Mesodermal cell (in vitro differentiated cells): ENCODE data around the gene ITGB6.
"Not testable (repeated sequence)": the region's sequence is repeated elsewhere in the genome, so short reads cannot be mapped to it uniquely, and the experiment has no call there.

ENCODE experiments used
- H3K27ac ChIP-seq: 2 replicates; pipeline ENCODE4 v1.7.0; 2013; ENCODE audit warnings: mild to moderate bottlenecking, low read depth, low read length, moderate library complexity; ENCODE audit not compliant: severe bottlenecking
- H3K36me3 ChIP-seq: 2 replicates; pipeline ENCODE4 v1.7.1; 2013; ENCODE audit warnings: mild to moderate bottlenecking, low read length, moderate library complexity; ENCODE audit not compliant: control insufficient read depth, insufficient read depth
- H3K4me1 ChIP-seq: one replicate; pipeline ENCODE4 v1.7.1; 2013; ENCODE audit warnings: mild to moderate bottlenecking, low read length; ENCODE audit not compliant: insufficient read depth, control insufficient read depth, poor library complexity, severe bottlenecking
- H3K4me3 ChIP-seq: 2 replicates; pipeline ENCODE4 v1.7.0; 2013; ENCODE audit warnings: low read length, control low read depth, mild to moderate bottlenecking; ENCODE audit not compliant: insufficient read depth, poor library complexity, severe bottlenecking; ENCODE audit errors: extremely low read depth
- H3K9me3 ChIP-seq: 2 replicates; pipeline ENCODE4 v1.7.1; 2013; ENCODE audit warnings: mild to moderate bottlenecking, low read length, moderate library complexity; ENCODE audit not compliant: control insufficient read depth
- whole genome bisulfite sequencing, 2 experiments: methylation state at CpG; one replicate each; pipeline ENCODE4 v1.1.5; 2013; ENCODE audit warnings: missing lambda C conversion rate in 2 of 2; ENCODE audit not compliant: insufficient coverage in 2 of 2; 5-methylcytosine and 5-hydroxymethylcytosine counted together

The ITGB6 gene

DNA sequence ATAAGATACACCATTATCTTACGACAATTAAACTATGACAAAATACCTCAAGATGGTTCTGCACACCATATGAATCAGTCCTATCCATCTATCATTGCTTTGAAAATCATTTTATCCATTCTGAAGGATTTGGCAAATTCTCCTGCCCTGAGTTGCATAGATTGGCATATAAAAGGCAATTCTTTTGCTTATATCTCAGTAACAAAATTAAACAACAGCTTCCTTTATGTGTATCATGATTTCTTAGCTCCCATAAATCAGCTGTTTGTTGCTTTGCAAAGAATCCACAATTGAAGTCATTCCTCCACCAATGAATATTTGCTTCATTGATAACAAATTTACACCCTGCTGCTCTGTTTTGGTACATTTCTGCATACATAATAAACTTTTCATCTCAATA is 61.7 kb downstream of the ITGB6 start:
- WGBS, 2 experiments = 86% methylated on average over 1 of the region's 1 CpG; no CpG with 5 or more reads in 1 of the 2 experiments
- H3K36me3 ChIP-seq = no peaks in the 10 kb centered on the region
- H3K4me1 ChIP-seq = no peaks in the 10 kb centered on the region
- no peak overlapping the region for H3K4me3 ChIP-seq
- no peaks in the 10 kb centered on the region for H3K9me3 ChIP-seq
- H3K27ac ChIP-seq = no peak overlapping the region

DNA sequence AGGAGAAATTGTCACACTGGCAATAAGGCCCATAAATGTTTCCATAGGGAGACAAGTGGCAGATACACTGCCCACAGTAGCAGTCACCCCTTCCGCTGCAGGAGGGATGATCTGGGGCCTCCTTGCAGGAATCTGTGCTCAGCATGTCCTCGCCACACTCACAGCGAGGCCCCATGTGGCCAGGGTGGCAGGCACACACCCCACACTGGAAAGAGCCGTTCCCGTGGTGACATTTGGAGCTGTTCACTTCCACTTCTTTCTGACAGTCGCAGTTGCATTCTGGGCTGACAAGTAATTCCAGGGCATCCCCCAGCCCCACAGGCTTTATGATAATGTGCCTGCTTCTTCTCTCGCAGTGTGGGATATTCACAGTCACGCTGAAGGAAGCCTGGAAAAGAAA is 62.6 kb downstream of the ITGB6 start:
- Histone ChIP-seq H3K9me3 (no peaks in the 10 kb centered on the region), H3K27ac (no peak overlapping the region), H3K4me3 (no peak overlapping the region), H3K4me1 (no peaks in the 10 kb centered on the region), H3K36me3 (no peaks in the 10 kb centered on the region)
- WGBS, 2 experiments = 77 to 81% methylated on average over 8 of the region's 8 CpGs

DNA sequence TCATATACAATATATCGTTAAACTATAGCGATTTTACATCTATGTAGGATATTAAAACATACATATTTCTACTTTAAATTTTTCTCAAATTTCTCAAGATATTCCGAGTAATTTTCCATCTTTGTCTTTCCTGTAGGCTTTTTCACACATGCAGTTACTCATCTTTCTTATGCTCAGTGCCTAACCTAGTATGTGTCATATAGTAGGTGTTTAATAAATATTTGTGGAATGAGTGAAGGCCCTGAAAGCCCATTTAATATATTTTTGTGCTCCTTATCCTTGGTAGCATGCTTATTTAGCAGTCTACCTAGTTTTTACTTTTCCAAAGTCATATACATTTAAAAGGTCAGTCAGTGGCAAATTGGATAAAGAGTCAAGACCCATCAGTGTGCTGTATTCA is 67.3 kb downstream of the ITGB6 start:
- no CpG with 5 or more reads among the region's 3 CpGs for WGBS, 2 experiments
- Histone ChIP-seq H3K36me3 (no peaks in the 10 kb centered on the region), H3K27ac (no peak overlapping the region), H3K4me3 (no peak overlapping the region), H3K4me1 (no peaks in the 10 kb centered on the region), H3K9me3 (no peaks in the 10 kb centered on the region)

DNA sequence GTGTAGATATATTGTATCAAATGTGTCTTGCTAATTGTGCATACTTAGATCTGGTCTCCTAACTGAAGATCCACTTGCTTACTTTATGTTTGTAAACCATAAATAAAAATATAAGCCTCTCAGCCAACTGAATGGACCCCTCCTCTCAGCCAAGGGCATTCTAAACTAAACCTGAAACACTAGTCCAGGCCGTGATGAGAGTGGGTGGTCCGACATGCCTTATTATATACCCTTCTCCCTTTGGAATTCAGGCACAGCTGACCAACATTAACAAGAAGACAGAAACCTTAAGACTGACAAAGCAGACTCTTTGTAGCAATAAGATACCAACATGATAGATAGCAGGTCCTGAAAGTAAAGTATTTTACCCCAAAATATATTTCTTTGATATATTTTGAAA is 73.3 kb downstream of the ITGB6 start:
- WGBS, 2 experiments = 100% methylated on average over 1 of the region's 2 CpGs; no CpG with 5 or more reads in 1 of the 2 experiments
- H3K27ac ChIP-seq = no peak overlapping the region

DNA sequence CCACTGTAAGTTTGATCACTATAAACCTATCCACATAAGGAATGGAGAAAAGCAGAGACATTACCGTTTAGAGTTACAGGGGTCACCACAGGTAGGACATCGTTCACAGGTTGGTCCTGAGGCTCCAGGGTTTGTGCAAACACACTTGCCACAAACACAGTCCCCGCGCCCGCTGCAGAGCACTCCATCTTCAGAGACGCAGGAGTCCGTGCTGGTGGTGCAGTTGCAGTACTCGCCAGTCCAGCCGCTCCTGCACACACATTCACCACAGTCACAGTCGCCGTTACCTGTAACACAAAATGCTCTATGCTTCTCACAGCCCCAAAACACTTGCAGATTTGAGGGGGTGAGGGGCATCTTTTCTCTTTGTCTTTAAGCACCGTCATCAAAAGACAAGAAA is 73.8 kb downstream of the ITGB6 start:
- no peak overlapping the region for H3K4me3 ChIP-seq
- H3K36me3 ChIP-seq = no peaks in the 10 kb centered on the region
- no peaks in the 10 kb centered on the region for H3K9me3 ChIP-seq
- WGBS, 2 experiments = 90 to 91% methylated on average over 9 of the region's 12 CpGs
- peaks cover 17% of the 10 kb centered on the region for H3K4me1 ChIP-seq
- H3K27ac ChIP-seq = no peak overlapping the region

More for the DNA sequence above, 73.3 kb downstream of the ITGB6 start:
- H3K9me3 ChIP-seq = no peaks in the 10 kb centered on the region
- H3K36me3 ChIP-seq = no peaks in the 10 kb centered on the region
- no peak overlapping the region for H3K4me3 ChIP-seq
- peaks cover 17% of the 10 kb centered on the region for H3K4me1 ChIP-seq

DNA sequence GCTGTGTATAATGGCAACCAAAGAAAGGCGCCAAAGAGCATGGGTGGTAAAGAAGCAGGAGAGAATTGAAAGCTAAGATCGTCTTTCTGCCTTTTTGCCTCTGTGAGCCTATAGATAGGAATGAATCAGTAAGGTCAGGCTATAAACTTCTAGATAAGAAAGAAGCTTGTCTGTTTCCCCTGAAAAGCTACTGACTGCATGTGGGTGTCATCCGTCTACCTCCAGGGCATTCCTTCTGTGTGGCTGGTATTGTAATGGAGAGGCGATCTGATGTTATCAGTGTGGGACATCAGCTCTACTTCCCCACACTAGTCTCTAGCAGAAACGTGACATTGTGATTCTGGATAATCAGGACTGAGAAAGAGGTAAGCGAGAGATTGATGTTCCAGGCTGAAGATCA is 74.2 kb downstream of the ITGB6 start:
- Histone ChIP-seq H3K27ac (peak overlapping the region; percentile 19), H3K36me3 (no peaks in the 10 kb centered on the region), H3K4me1 (peaks cover 17% of the 10 kb centered on the region), H3K4me3 (no peak overlapping the region), H3K9me3 (no peaks in the 10 kb centered on the region)
- WGBS, 2 experiments = 37 to 52% methylated on average over 2 of the region's 6 CpGs

DNA sequence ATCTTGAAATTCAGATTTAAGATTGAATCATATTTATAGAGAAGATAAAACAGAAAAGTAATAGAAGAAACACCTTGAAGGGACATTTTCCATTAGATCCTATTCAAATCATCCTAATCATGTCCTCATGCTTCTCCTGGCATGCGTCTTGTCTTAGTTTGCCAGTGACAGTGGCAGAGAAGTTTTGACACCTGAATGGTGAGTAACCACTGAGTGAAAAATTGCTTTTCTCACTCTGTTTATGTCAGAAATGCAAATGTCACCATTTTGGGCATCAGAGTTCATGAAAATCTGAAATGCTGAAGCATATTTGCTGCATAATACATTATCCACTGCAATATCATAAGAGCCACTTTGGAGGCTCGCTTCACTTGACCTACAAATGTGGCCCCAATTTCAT is 74.7 kb downstream of the ITGB6 start:
- H3K36me3 ChIP-seq = no peaks in the 10 kb centered on the region
- WGBS, 2 experiments = 100% methylated on average over 1 of the region's 2 CpGs; no CpG with 5 or more reads in 1 of the 2 experiments
- no peak overlapping the region for H3K4me3 ChIP-seq
- H3K4me1 ChIP-seq = peaks cover 17% of the 10 kb centered on the region
- H3K9me3 ChIP-seq = no peaks in the 10 kb centered on the region
- peak overlapping the region; percentile 19 for H3K27ac ChIP-seq

DNA sequence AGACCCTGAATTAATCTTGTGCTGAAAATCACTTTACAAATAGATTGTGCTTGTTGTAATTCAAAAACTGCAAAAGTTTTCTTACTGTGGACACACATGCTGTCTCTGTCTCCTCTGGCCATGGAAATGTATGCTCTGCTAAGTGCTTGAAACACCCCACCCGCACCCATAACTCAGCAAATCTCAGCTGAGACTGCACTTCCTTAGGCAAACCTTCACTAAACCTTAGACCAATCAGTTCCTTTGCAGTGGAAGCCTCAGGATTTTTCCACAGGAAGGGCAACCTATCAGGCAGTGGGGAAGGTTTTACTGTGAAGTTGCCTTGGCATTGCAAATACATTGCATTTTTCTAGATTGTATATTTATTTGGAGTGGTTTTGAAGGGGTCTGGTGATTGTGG is 75.5 kb downstream of the ITGB6 start:
- 100% methylated on average over 1 of the region's 1 CpG; no CpG with 5 or more reads in 1 of the 2 experiments for WGBS, 2 experiments
- Histone ChIP-seq H3K9me3 (no peaks in the 10 kb centered on the region), H3K27ac (no peak overlapping the region), H3K4me3 (no peak overlapping the region), H3K4me1 (peaks cover 17% of the 10 kb centered on the region), H3K36me3 (no peaks in the 10 kb centered on the region)

DNA sequence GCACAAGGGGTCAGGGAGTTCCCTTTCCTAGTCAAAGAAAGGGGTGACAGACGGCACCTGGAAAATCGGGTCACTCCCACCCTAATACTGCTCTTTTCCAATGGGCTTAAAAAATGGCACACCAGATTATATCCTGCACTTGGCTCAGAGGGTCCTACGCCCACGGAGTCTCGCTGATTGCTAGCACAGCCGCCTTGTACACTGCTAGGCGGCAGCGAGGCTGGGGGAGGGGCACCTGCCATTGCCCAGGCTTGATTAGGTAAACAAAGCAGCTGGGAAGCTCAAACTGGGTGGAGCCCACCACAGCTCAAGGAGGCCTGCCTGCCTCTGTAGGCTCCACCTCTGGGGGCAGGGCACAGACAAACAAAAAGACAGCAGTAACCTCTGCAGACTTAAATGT is 85.4 kb downstream of the ITGB6 start:
- H3K9me3 ChIP-seq, H3K36me3 ChIP-seq, H3K27ac ChIP-seq, H3K4me3 ChIP-seq, H3K4me1 ChIP-seq: not testable (repeated sequence)
- WGBS, 2 experiments = 91 to 92% methylated on average over 4 to 7 of the region's 8 CpGs

DNA sequence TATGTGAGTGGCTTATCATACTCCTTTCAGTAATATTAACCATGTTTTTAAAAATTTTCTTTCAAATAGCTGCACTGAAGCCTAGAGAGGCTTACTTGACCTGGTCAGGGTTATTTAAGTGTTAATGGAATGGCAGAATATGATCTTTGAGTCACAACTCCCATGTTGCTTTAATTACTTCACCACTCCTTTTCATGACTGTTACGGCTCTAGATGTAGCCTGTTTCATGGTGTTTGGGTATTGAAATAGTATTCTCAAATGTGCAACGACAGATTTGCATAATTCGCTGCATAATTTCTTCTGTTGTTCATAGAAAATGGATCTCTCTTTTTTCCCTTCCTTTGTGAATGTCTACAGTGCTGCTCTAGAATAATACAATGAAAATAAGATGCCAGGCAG is 86.1 kb downstream of the ITGB6 start:
- Histone ChIP-seq H3K36me3 (no peaks in the 10 kb centered on the region), H3K9me3 (no peaks in the 10 kb centered on the region), H3K27ac (no peak overlapping the region), H3K4me1 (no peaks in the 10 kb centered on the region), H3K4me3 (no peak overlapping the region)
- WGBS, 2 experiments = 100% methylated on average over 1 of the region's 3 CpGs; no CpG with 5 or more reads in 1 of the 2 experiments

DNA sequence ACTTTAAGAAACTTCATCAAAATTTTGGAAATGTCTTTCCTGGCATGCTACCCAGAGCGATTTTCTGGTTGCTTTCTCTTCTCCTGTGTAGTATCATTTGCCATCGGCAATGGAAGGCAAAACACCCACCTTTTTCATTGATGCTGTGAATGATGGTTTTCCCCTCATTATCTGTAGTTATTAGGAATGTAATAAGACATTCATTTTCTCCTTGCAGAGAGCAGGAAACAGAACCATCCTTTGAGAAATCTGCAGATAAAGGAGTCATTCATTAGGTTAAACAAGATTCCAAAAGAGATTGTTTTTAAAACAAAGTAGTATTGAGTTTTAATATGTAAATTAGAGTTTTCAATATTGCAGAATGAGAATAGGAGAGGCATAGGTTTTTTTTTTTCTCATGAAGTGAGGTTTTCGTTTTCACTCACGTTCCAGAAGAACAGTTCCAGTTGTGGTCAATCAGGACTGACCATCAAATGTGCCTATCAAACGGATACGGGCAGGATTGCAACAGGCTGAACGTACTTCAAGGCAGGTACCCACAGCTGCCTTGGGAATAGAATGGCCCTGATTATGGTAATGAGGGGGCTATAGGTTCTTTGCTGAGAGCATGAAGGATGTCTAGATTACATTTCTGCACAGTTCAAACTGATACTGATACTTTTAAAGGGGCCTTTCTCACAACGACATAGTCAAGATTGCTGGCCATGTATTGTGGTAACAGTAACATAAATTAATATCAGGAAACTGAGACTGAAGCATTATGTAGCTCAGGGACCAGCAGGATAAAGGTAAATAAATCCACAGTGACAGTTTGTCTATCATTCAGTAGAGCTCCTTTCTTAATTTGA is 87.9 kb downstream of the ITGB6 start:
- H3K4me1 ChIP-seq = no peaks in the 10 kb centered on the region

More for the DNA sequence above, 87.9 kb downstream of the ITGB6 start:
- 86 to 94% methylated on average over 6 of the region's 8 CpGs for WGBS, 2 experiments
- Histone ChIP-seq H3K27ac (no peak overlapping the region), H3K4me3 (no peak overlapping the region), H3K36me3 (no peaks in the 10 kb centered on the region), H3K9me3 (no peaks in the 10 kb centered on the region)
